PC-3 (cell line): ENCODE measurements around the gene ZXDC.

Experiments used
- EZH2 ChIP-seq: fragments of 300-600 bp; sonication (generic); IDR thresholded peaks from one replicate; pipeline ENCODE4 v1.6.1; 2017; ENCODE audit warnings: antibody characterized with exemption, mild to moderate bottlenecking, low read length; ENCODE audit not compliant: unreplicated experiment
- EZH2phosphoT487 ChIP-seq: fragments of 300-600 bp; sonication (generic); IDR thresholded peaks from 2 replicates; pipeline ENCODE4 v1.6.1; 2018; ENCODE audit warnings: mild to moderate bottlenecking, antibody characterized with exemption, low read length, borderline replicate concordance
- TF ChIP-seq, protein P1 (sequence below): fragments of 300-600 bp; sonication (generic); conservative IDR thresholded peaks from 2 replicates; pipeline ENCODE4 v1.5.1; 2017; ENCODE audit warnings: antibody characterized with exemption, low read depth, mild to moderate bottlenecking, low read length

GRCh38 chr3:126399756-126400155 is 75.9 kb downstream of the ZXDC start:
- TF ChIP-seq, protein P1, sequence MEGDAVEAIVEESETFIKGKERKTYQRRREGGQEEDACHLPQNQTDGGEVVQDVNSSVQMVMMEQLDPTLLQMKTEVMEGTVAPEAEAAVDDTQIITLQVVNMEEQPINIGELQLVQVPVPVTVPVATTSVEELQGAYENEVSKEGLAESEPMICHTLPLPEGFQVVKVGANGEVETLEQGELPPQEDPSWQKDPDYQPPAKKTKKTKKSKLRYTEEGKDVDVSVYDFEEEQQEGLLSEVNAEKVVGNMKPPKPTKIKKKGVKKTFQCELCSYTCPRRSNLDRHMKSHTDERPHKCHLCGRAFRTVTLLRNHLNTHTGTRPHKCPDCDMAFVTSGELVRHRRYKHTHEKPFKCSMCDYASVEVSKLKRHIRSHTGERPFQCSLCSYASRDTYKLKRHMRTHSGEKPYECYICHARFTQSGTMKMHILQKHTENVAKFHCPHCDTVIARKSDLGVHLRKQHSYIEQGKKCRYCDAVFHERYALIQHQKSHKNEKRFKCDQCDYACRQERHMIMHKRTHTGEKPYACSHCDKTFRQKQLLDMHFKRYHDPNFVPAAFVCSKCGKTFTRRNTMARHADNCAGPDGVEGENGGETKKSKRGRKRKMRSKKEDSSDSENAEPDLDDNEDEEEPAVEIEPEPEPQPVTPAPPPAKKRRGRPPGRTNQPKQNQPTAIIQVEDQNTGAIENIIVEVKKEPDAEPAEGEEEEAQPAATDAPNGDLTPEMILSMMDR = no peak
- TF ChIP-seq EZH2phosphoT487 (no peak), EZH2 (no peak)
